ENCODE results near the gene CCDC144A.
"Not testable (repeated sequence)": the region's sequence is repeated elsewhere in the genome, so short reads cannot be mapped to it uniquely, and the experiment has no call there.

CCDC144A gene

GRCh38 chr17:16683290-16684138 is 6.5 kb upstream of the CCDC144A start:
- H3K9me3 ChIP-seq (ENCODE audit: control insufficient read depth, insufficient read depth, low read depth, low read length); H3K36me3 ChIP-seq (ENCODE audit: control insufficient read depth, insufficient read depth, low read length); H3K9ac ChIP-seq (ENCODE audit: low read length); H3K27me3 ChIP-seq (ENCODE audit: control insufficient read depth, insufficient read depth, low read length); H3K4me3 ChIP-seq (ENCODE audit: low read depth, low read length); H3K27ac ChIP-seq (ENCODE audit: low read depth, low read length): not testable (repeated sequence)
- H3K4me1 ChIP-seq (ENCODE audit: control insufficient read depth, insufficient read depth, low read length), result peaks cover 17% of the 10 kb centered on the region

- H3K9ac ChIP-seq (ENCODE audit: low read length); H3K27me3 ChIP-seq (ENCODE audit: control insufficient read depth, insufficient read depth, low read length); H3K27ac ChIP-seq (ENCODE audit: low read depth, low read length); H3K4me3 ChIP-seq (ENCODE audit: low read depth, low read length); H3K36me3 ChIP-seq (ENCODE audit: control insufficient read depth, insufficient read depth, low read length); H3K9me3 ChIP-seq (ENCODE audit: control insufficient read depth, insufficient read depth, low read depth, low read length): not testable (repeated sequence)
- H3K4me1 ChIP-seq (ENCODE audit: control insufficient read depth, insufficient read depth, low read length), result peaks cover 17% of the 10 kb centered on the region
These were observed 4.0 kb upstream of the CCDC144A start for GRCh38 chr17:16686019-16686418.

GRCh38 chr17:16687151-16687550 is 2.9 kb upstream of the CCDC144A start:
- H3K36me3 ChIP-seq (ENCODE audit: control insufficient read depth, insufficient read depth, low read length); H3K9me3 ChIP-seq (ENCODE audit: control insufficient read depth, insufficient read depth, low read depth, low read length); H3K27me3 ChIP-seq (ENCODE audit: control insufficient read depth, insufficient read depth, low read length); H3K4me3 ChIP-seq (ENCODE audit: low read depth, low read length); H3K27ac ChIP-seq (ENCODE audit: low read depth, low read length); H3K9ac ChIP-seq (ENCODE audit: low read length): not testable (repeated sequence)
- peaks cover 17% of the 10 kb centered on the region for H3K4me1 ChIP-seq (ENCODE audit: control insufficient read depth, insufficient read depth, low read length)

- H3K27me3 ChIP-seq (ENCODE audit: control insufficient read depth, insufficient read depth, low read length); H3K9me3 ChIP-seq (ENCODE audit: control insufficient read depth, insufficient read depth, low read depth, low read length); H3K4me1 ChIP-seq (ENCODE audit: control insufficient read depth, insufficient read depth, low read length); H3K36me3 ChIP-seq (ENCODE audit: control insufficient read depth, insufficient read depth, low read length); H3K4me3 ChIP-seq (ENCODE audit: low read depth, low read length); H3K27ac ChIP-seq (ENCODE audit: low read depth, low read length); H3K9ac ChIP-seq (ENCODE audit: low read length): not testable (repeated sequence)
These were observed 406 bp downstream of the CCDC144A start for GRCh38 chr17:16690447-16690846.

- H3K36me3 ChIP-seq (ENCODE audit: control insufficient read depth, insufficient read depth, low read length); H3K27ac ChIP-seq (ENCODE audit: low read depth, low read length); H3K27me3 ChIP-seq (ENCODE audit: control insufficient read depth, insufficient read depth, low read length); H3K9ac ChIP-seq (ENCODE audit: low read length); H3K4me1 ChIP-seq (ENCODE audit: control insufficient read depth, insufficient read depth, low read length); H3K4me3 ChIP-seq (ENCODE audit: low read depth, low read length); H3K9me3 ChIP-seq (ENCODE audit: control insufficient read depth, insufficient read depth, low read depth, low read length): not testable (repeated sequence)
These were observed 7.6 kb downstream of the CCDC144A start for GRCh38 chr17:16697603-16698002.

- not testable (repeated sequence) for H3K4me1 ChIP-seq (ENCODE audit: control insufficient read depth, insufficient read depth, low read length); H3K36me3 ChIP-seq (ENCODE audit: control insufficient read depth, insufficient read depth, low read length); H3K9me3 ChIP-seq (ENCODE audit: control insufficient read depth, insufficient read depth, low read depth, low read length); H3K27ac ChIP-seq (ENCODE audit: low read depth, low read length); H3K9ac ChIP-seq (ENCODE audit: low read length); H3K27me3 ChIP-seq (ENCODE audit: control insufficient read depth, insufficient read depth, low read length)
- peak overlapping the region; percentile 31 for H3K4me3 ChIP-seq (ENCODE audit: low read depth, low read length)
These were observed 55.6 kb downstream of the CCDC144A start for GRCh38 chr17:16745492-16746203.

- H3K36me3 ChIP-seq (ENCODE audit: control insufficient read depth, insufficient read depth, low read length); H3K9me3 ChIP-seq (ENCODE audit: control insufficient read depth, insufficient read depth, low read depth, low read length); H3K9ac ChIP-seq (ENCODE audit: low read length); H3K27ac ChIP-seq (ENCODE audit: low read depth, low read length); H3K27me3 ChIP-seq (ENCODE audit: control insufficient read depth, insufficient read depth, low read length); H3K4me3 ChIP-seq (ENCODE audit: low read depth, low read length); H3K4me1 ChIP-seq (ENCODE audit: control insufficient read depth, insufficient read depth, low read length): not testable (repeated sequence)
These were observed 56.5 kb downstream of the CCDC144A start for GRCh38 chr17:16746571-16746970.

- H3K36me3 ChIP-seq (ENCODE audit: control insufficient read depth, insufficient read depth, low read length); H3K27me3 ChIP-seq (ENCODE audit: control insufficient read depth, insufficient read depth, low read length); H3K4me1 ChIP-seq (ENCODE audit: control insufficient read depth, insufficient read depth, low read length); H3K9ac ChIP-seq (ENCODE audit: low read length); H3K4me3 ChIP-seq (ENCODE audit: low read depth, low read length); H3K27ac ChIP-seq (ENCODE audit: low read depth, low read length); H3K9me3 ChIP-seq (ENCODE audit: control insufficient read depth, insufficient read depth, low read depth, low read length): not testable (repeated sequence)
These were observed 60.5 kb downstream of the CCDC144A start for GRCh38 chr17:16750515-16750914.

- not testable (repeated sequence) for H3K36me3 ChIP-seq (ENCODE audit: control insufficient read depth, insufficient read depth, low read length); H3K4me1 ChIP-seq (ENCODE audit: control insufficient read depth, insufficient read depth, low read length); H3K27me3 ChIP-seq (ENCODE audit: control insufficient read depth, insufficient read depth, low read length); H3K9ac ChIP-seq (ENCODE audit: low read length); H3K27ac ChIP-seq (ENCODE audit: low read depth, low read length); H3K9me3 ChIP-seq (ENCODE audit: control insufficient read depth, insufficient read depth, low read depth, low read length); H3K4me3 ChIP-seq (ENCODE audit: low read depth, low read length)
These were observed 61.3 kb downstream of the CCDC144A start for GRCh38 chr17:16751224-16751923.

GRCh38 chr17:16751924-16752287 is 61.9 kb downstream of the CCDC144A start:
- H3K27ac ChIP-seq (ENCODE audit: low read depth, low read length); H3K9ac ChIP-seq (ENCODE audit: low read length); H3K4me1 ChIP-seq (ENCODE audit: control insufficient read depth, insufficient read depth, low read length); H3K27me3 ChIP-seq (ENCODE audit: control insufficient read depth, insufficient read depth, low read length); H3K9me3 ChIP-seq (ENCODE audit: control insufficient read depth, insufficient read depth, low read depth, low read length); H3K36me3 ChIP-seq (ENCODE audit: control insufficient read depth, insufficient read depth, low read length); H3K4me3 ChIP-seq (ENCODE audit: low read depth, low read length): not testable (repeated sequence)

- H3K27me3 ChIP-seq (ENCODE audit: control insufficient read depth, insufficient read depth, low read length); H3K27ac ChIP-seq (ENCODE audit: low read depth, low read length); H3K4me3 ChIP-seq (ENCODE audit: low read depth, low read length); H3K9me3 ChIP-seq (ENCODE audit: control insufficient read depth, insufficient read depth, low read depth, low read length); H3K4me1 ChIP-seq (ENCODE audit: control insufficient read depth, insufficient read depth, low read length); H3K36me3 ChIP-seq (ENCODE audit: control insufficient read depth, insufficient read depth, low read length); H3K9ac ChIP-seq (ENCODE audit: low read length): not testable (repeated sequence)
These were observed 67.5 kb downstream of the CCDC144A start for GRCh38 chr17:16757520-16757919.

Data from HUES6 (cell line).